Right ventricle myocardium superior (tissue), 1 donor: ENCODE results near the gene SELENOK. TPM values are rescaled to one million over a fixed set of nuclear protein-coding genes. Genes with fewer than 3 reads are reported as not detected.
"Not testable (repeated sequence)": the region's sequence is repeated elsewhere in the genome, so short reads cannot be mapped to it uniquely, and the experiment has no call there.

ENCODE experiments used
- ATAC-seq: fragments of 200-7000 bp; cut with Tn5 transposase; one replicate; pipeline ENCODE4 v1.9.1; 2020; ENCODE audit warnings: mild to moderate bottlenecking; ENCODE audit not compliant: poor library complexity
- DNase-seq: peaks from one replicate; pipeline ENCODE4 v3.0.0-alpha.2; 2020
- intact Hi-C: fragments of 100-400 bp; cut with DNase I; formaldehyde crosslinking; loops from one replicate; pipeline ENCODE4 v1.11.2; 2022
- long read RNA-seq: library from polyadenylated mRNA; unstranded; transcript quantifications from one replicate; pipeline ENCODE4 v2.0.0, GENCODE V29; 2021
- total RNA-seq: library from RNA; stranded (reverse); fragmentation: NEBNext Ultra II Directional; extraction: Animal tissue kit (Norgen Biotek cat#: 25700); gene quantifications from one replicate; pipeline ENCODE4 v1.2.1, GENCODE V29; 2021
- donor health status: DM: no; HTN: yes; CAD: no; lungs with severe emphysema.

The SELENOK gene
- total RNA-seq: 97.4 TPM
- long read RNA-seq, transcript SELENOK-204 (5 exons, 1,633 nt): major isoform, 152 of 155 reads
- long read RNA-seq, partial matches to known transcripts: 1 of 155 reads
- long read RNA-seq, other reads (novel, unspliced or antisense): 2 of 155 reads

- DNase-seq: peak; percentile 99
- ATAC-seq: peak; percentile 99
- intact Hi-C loops: no loop called here
Observed at GRCh38 chr3:53891497-53892285, at the start of gene SELENOK. Gene SELENOK (minus strand): TSS chr3:53891859.

- intact Hi-C loops: no loop called here
- no peak for DNase-seq
- no peak for ATAC-seq
Observed at GRCh38 chr3:53941184-53941583, 49.5 kb upstream of the SELENOK start.

- intact Hi-C loops: no loop called here
- DNase-seq (no peak), ATAC-seq (no peak)
Observed at GRCh38 chr3:53940623-53941022, 49.0 kb upstream of the SELENOK start.

GRCh38 chr3:53939813-53940212, 48.2 kb upstream of the SELENOK start:
- DNase-seq (no peak), ATAC-seq (no peak)
- intact Hi-C loops: no loop called here

- intact Hi-C loops: no loop called here
- ATAC-seq (no peak), DNase-seq (no peak)
Observed at GRCh38 chr3:53939086-53939582, 47.5 kb upstream of the SELENOK start.

- ATAC-seq (peak; percentile 72), DNase-seq (no peak)
- intact Hi-C loops: no loop called here
Observed at GRCh38 chr3:53938645-53939044, 47.0 kb upstream of the SELENOK start.

- no peak for ATAC-seq
- intact Hi-C loops: no loop called here
Observed at GRCh38 chr3:53936347-53936746, 44.7 kb upstream of the SELENOK start.

GRCh38 chr3:53935283-53935901, 43.7 kb upstream of the SELENOK start:
- intact Hi-C loops: no loop called here
- ATAC-seq: no peak
- DNase-seq: no peak

More at GRCh38 chr3:53936347-53936746, 44.7 kb upstream of the SELENOK start:
- no peak for DNase-seq

- intact Hi-C loops, DNase-seq, ATAC-seq: not testable (repeated sequence)
Observed at GRCh38 chr3:53927208-53927872, 35.7 kb upstream of the SELENOK start.

GRCh38 chr3:53921296-53921695, 29.6 kb upstream of the SELENOK start:
- ATAC-seq: peak; percentile 52
- intact Hi-C loops: no loop called here
- no peak for DNase-seq

GRCh38 chr3:53919741-53920140, 28.1 kb upstream of the SELENOK start:
- no peak for ATAC-seq
- intact Hi-C loops: no loop called here

GRCh38 chr3:53913401-53913800, 21.7 kb upstream of the SELENOK start:
- intact Hi-C loops: no loop called here
- no peak for DNase-seq
- no peak for ATAC-seq

More at GRCh38 chr3:53919741-53920140, 28.1 kb upstream of the SELENOK start:
- DNase-seq: no peak

- intact Hi-C loops: loop anchor here (10.0 kb wide), 1 partner anchor 548 kb away; no protein-coding TSS in a partner anchor
- no peak for DNase-seq
- no peak for ATAC-seq
Observed at GRCh38 chr3:53902711-53903110, 11.1 kb upstream of the SELENOK start.

GRCh38 chr3:53902067-53902466, 10.4 kb upstream of the SELENOK start:
- intact Hi-C loops: loop anchor here (10.0 kb wide), 1 partner anchor 547 kb away; no protein-coding TSS in a partner anchor

GRCh38 chr3:53900666-53901331, 9.1 kb upstream of the SELENOK start:
- ATAC-seq (peak; percentile 64), DNase-seq (no peak)
- intact Hi-C loops: loop anchor here (10.0 kb wide), 1 partner anchor 546 kb away; no protein-coding TSS in a partner anchor

More at GRCh38 chr3:53902067-53902466, 10.4 kb upstream of the SELENOK start:
- ATAC-seq: peak; percentile 76
- no peak for DNase-seq

- ATAC-seq (peak; percentile 47), DNase-seq (no peak)
- intact Hi-C loops: loop anchor here (10.0 kb wide), 1 partner anchor 545 kb away; no protein-coding TSS in a partner anchor
Observed at GRCh38 chr3:53899750-53900149, 8.1 kb upstream of the SELENOK start.

- no peak for ATAC-seq
- no peak for DNase-seq
- intact Hi-C loops: no loop called here
Observed at GRCh38 chr3:53892286-53892637, 603 bp upstream of the SELENOK start.

- DNase-seq: no peak
- intact Hi-C loops: no loop called here
- ATAC-seq: no peak
Observed at GRCh38 chr3:53890726-53891475, 758 bp downstream of the SELENOK start.
